Measurements from ENCODE around the gene ANO1. TPM values are rescaled to one million over a fixed set of nuclear protein-coding genes. Genes with fewer than 3 reads are reported as not detected.

The ANO1 gene
- total RNA-seq, 1 donor from 2014 or later, result 7.7 TPM

DNA sequence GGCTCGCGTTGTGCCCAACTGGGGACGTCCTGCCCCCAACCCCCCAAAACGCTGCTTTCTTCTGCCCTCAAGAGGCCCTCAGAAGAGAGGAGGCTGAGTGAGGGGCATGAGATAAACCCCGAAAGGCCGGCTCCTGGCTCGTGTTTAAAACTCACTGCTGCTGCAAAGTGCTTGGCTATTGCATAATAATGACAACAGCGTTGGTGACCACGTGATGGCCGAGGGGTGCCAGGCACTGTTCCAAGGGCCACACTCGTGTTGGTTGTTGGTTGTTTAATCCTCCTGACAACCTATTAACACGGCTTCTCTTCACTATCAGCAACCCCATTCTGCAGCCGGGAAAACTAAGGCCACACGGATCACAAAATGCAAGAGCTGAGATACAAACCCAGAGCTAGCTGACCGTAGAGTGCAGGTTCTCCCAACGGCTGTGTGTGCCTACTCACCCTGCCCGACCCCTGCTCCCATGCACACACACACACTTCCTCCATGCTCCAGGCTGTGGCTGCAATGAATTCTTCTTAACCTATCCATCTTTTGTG is 51.0 kb downstream of the ANO1 start:
- no peaks in the 10 kb centered on the region for H3K36me3 ChIP-seq
- no peak overlapping the region for H3K4me3 ChIP-seq
- TF ChIP-seq CTCF (IDR thresholded peaks at IDR 0.05; ENCODE audit: borderline replicate concordance), result no peak
- H3K9me3 ChIP-seq (replicated peaks), result no peaks in the 10 kb centered on the region
- H3K4me1 ChIP-seq, result no peaks in the 10 kb centered on the region
- no peak overlapping the region for H3K27ac ChIP-seq (replicated peaks)
- DNase-seq, result no peak
- no peaks in the 10 kb centered on the region for H3K27me3 ChIP-seq (ENCODE audit: low read depth)
- intact Hi-C loops (cut with micrococcal nuclease), result no loop called here

DNA sequence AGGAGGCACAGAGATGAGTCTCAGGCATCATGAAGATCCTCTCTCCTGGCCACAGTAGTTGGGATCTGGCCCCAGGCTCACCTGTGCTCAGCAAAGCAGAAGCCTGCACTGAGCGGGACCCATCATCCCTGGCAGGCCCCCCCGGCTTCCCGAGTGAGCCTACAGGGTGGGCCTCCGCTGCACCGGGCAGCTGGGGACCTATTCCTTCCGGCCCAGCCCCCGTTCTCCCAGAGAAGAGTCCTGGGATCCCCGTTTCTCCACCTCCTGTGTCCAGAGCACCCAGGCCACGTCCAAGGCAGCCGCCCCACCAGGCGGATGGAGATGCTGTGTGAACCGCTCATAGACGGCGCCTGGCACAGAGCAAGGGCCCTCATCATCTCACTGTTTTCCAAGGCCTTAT is 52.5 kb downstream of the ANO1 start:
- H3K9me3 ChIP-seq (replicated peaks), result no peaks in the 10 kb centered on the region
- no peak for TF ChIP-seq CTCF (IDR thresholded peaks at IDR 0.05; ENCODE audit: borderline replicate concordance)
- DNase-seq, result no peak
- no peaks in the 10 kb centered on the region for H3K36me3 ChIP-seq
- H3K27ac ChIP-seq (replicated peaks), result no peak overlapping the region
- H3K27me3 ChIP-seq (ENCODE audit: low read depth), result no peaks in the 10 kb centered on the region
- H3K4me3 ChIP-seq, result no peak overlapping the region
- intact Hi-C loops (cut with micrococcal nuclease), result no loop called here
- H3K4me1 ChIP-seq, result peaks cover 9% of the 10 kb centered on the region

- Histone ChIP-seq H3K27me3 (ENCODE audit: low read depth) (no peaks in the 10 kb centered on the region), H3K9me3 (replicated peaks) (no peaks in the 10 kb centered on the region), H3K4me1 (peaks cover 13% of the 10 kb centered on the region), H3K4me3 (no peak overlapping the region), H3K36me3 (no peaks in the 10 kb centered on the region), H3K27ac (replicated peaks) (no peak overlapping the region)
- intact Hi-C loops (cut with micrococcal nuclease), result no loop called here
- TF ChIP-seq CTCF (IDR thresholded peaks at IDR 0.05; ENCODE audit: borderline replicate concordance), result no peak
- DNase-seq, result no peak
Measured at GRCh38 chr11:70131606-70132190, 53.6 kb downstream of the ANO1 start.

DNA sequence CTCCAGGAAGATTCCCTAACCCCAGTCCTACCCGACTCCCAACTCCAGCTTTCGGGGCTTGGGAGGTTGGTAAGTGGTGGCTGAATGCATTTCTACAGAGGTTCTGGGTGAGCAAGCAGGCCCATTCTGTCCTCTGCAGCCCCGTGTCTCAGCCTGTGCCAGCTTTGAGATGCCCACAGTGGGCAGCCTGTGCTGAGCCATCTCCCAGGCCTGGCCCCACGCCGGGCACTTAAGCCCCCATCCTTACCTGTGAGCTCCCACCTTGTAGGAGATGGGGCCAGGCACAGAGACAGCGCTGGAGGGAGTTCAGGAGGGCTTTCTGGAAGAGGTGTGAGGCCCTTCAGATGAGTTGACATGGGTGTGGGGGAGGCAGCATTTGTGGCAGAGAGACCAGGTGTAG is 54.5 kb downstream of the ANO1 start:
- intact Hi-C loops (cut with micrococcal nuclease), result no loop called here
- Histone ChIP-seq H3K27me3 (ENCODE audit: low read depth) (no peaks in the 10 kb centered on the region), H3K36me3 (no peaks in the 10 kb centered on the region), H3K4me1 (peaks cover 13% of the 10 kb centered on the region), H3K27ac (replicated peaks) (no peak overlapping the region), H3K9me3 (replicated peaks) (no peaks in the 10 kb centered on the region), H3K4me3 (no peak overlapping the region)
- no peak for TF ChIP-seq CTCF (IDR thresholded peaks at IDR 0.05; ENCODE audit: borderline replicate concordance)
- no peak for DNase-seq

DNA sequence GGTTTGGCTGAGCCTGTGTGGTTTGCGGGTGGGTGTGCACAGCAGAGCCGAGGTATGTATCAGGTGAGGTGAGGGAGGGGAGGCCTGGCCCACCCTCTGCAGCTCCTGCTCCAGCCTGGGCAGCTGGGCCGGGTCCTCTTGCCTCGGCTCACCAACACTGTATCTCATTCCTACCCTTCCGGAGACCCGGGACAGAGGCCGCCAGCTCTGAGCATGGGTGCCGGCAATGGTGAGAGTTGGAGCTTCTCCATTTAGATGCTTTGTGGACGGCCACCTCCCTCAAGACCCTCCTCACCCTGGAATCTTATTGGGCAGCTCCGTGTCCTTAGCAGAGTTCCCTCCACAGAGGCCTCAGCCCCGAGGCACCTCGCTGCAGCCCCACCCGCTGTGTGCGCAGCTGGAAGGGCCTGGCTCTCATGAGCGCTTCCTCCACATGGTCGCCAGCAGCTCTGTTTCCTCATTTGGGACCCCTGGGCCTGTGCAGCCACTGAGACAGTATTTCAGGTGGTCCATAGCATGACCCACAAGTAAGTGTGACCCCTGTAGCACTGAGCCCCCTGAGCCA is 55.7 kb downstream of the ANO1 start:
- H3K27ac ChIP-seq (replicated peaks), result no peak overlapping the region
- H3K4me3 ChIP-seq, result no peak overlapping the region
- H3K9me3 ChIP-seq (replicated peaks), result no peaks in the 10 kb centered on the region
- no peaks in the 10 kb centered on the region for H3K36me3 ChIP-seq
- H3K4me1 ChIP-seq, result peaks cover 13% of the 10 kb centered on the region
- no peak for TF ChIP-seq CTCF (IDR thresholded peaks at IDR 0.05; ENCODE audit: borderline replicate concordance)
- H3K27me3 ChIP-seq (ENCODE audit: low read depth), result no peaks in the 10 kb centered on the region
- DNase-seq, result no peak
- intact Hi-C loops (cut with micrococcal nuclease), result no loop called here

Measured in left ventricle myocardium inferior (tissue), 1 donor.